ENCODE results near the gene NUP188. TPM values are rescaled to one million over a fixed set of nuclear protein-coding genes. Genes with fewer than 3 reads are reported as not detected.
"Not testable (repeated sequence)": the region's sequence is repeated elsewhere in the genome, so short reads cannot be mapped to it uniquely, and the experiment has no call there.

The NUP188 gene
- total RNA-seq, 1 donor, result 59.2 TPM

DNA sequence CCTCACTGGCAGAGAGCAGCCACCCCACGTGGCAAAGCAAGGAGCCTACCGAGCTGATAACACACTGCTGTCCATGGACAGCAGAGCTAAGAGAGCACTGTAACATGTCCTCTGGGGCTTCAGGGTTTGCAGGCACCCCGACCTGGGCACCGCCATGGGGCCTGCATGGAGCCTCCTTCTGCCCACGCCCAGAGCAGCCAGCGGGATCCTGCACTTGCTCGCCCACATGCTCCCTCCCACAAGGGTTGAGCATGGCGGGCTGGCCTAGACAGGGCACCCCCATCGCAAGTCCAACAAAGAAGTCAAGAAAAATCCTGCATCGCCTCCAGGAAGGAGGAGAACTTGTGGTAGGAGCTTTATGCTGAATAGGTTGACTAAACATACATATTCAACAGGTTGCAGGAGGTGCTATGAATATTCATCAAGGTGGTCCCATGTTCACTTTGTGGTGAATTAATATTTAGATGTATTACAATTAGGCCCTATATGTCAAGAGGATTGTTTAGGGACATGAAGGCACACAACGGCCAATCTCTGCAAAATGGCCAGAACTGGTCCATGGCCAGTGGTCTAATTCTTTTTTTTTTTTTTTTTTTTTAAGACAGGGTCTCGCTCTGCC is 85.2 kb downstream of the NUP188 start:
- TF ChIP-seq, protein P1, sequence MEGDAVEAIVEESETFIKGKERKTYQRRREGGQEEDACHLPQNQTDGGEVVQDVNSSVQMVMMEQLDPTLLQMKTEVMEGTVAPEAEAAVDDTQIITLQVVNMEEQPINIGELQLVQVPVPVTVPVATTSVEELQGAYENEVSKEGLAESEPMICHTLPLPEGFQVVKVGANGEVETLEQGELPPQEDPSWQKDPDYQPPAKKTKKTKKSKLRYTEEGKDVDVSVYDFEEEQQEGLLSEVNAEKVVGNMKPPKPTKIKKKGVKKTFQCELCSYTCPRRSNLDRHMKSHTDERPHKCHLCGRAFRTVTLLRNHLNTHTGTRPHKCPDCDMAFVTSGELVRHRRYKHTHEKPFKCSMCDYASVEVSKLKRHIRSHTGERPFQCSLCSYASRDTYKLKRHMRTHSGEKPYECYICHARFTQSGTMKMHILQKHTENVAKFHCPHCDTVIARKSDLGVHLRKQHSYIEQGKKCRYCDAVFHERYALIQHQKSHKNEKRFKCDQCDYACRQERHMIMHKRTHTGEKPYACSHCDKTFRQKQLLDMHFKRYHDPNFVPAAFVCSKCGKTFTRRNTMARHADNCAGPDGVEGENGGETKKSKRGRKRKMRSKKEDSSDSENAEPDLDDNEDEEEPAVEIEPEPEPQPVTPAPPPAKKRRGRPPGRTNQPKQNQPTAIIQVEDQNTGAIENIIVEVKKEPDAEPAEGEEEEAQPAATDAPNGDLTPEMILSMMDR (IDR thresholded peaks at IDR 0.05; ENCODE audit: insufficient read depth, low read depth, low read length), result no peak

DNA sequence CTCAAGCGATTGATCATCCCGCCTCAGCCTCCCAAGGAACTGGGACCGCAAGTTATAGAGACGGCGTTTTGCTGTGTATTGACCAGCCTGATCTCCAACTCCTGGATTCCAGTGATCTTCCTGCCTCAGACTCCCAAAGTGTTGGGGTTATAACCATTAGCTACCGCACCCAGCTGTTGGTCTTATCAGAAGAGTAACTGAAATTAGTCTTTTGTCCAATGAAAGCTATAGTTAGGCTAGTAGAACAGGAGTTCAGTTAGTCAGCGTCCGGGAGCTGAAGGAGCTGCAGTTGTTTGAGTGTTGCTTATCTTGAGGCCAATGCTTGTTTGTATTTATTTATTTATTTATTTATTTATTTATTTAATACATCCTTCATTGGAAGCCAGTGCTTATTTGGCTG is 85.7 kb downstream of the NUP188 start:
- no peak overlapping the region for H3K4me3 ChIP-seq (ENCODE audit: low read depth, low read length)
- TF ChIP-seq, protein P1 (IDR thresholded peaks at IDR 0.05; ENCODE audit: insufficient read depth, low read depth, low read length), result no peak
- no peak for DNase-seq (ENCODE audit: low read depth)

More for the DNA sequence above, 85.2 kb downstream of the NUP188 start:
- DNase-seq (ENCODE audit: low read depth), result no peak
- no peak overlapping the region for H3K4me3 ChIP-seq (ENCODE audit: low read depth, low read length)

DNA sequence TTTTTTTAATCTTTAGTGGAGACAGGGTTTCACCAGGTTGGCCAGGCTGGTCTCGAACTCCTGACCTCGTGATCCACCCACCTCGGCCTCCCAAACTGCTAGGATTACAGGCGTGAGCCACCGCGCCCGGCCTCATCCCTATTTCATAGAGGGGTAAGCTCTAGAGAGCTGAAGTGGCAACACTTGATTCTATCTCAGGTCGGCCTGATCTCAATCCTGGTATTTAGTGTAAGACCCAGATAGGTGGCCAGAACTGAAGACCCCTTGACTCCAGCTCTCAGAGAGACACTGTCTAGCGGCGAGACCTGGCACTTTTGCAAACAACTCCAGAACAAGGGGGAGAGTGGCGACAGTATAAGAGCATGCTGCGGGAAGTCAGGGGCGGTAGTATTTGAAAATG is 88.3 kb downstream of the NUP188 start:
- peak overlapping the region; percentile 49 for H3K4me3 ChIP-seq (ENCODE audit: low read depth, low read length)
- DNase-seq (ENCODE audit: low read depth), result not testable (repeated sequence)

DNA sequence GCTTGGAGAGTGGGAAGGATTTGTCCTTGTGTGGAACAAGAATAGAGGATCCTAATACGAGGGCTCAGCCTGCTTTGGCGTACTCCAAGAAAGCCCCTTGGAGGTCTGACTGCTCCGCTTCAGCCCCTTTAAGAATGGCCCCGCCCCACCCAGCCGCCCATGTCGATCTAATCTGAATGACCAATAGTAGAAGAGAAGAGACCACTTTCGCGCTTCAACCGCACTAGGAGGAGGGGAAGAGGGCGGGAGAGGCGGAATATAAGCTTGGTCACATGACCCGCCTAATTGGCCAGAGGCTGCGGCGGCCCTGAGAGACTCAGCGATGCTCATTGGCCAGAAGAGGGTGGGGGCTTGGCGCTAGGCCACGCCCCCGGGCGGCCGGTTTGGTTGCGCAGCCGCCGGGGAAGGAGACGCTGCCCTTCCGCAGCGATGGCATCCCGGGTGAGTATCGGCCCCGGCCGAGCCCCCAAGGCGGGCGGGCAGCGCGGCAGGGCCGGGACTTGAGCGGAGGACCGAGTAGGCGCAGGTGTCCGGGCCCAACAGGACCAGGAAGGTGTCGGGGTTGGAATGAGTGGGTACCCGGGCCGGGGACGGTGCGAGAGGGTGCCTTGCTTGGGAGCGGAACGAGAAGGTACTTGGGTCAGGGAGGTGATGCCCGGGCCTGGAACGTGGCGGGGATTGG is 88.9 kb downstream of the NUP188 start, which contains the start of gene MIGA2:
Gene MIGA2 (plus strand): TSS at position 386 of the 682 bp plus-strand sequence. CDS start 3,969 bp downstream, outside the sequence.
- peak; percentile 99 for DNase-seq (ENCODE audit: low read depth)
- TF ChIP-seq, protein P1 (IDR thresholded peaks at IDR 0.05; ENCODE audit: insufficient read depth, low read depth, low read length), result no peak
- H3K4me3 ChIP-seq (ENCODE audit: low read depth, low read length), result peak within 1 kb of the TSS; percentile 99

DNA sequence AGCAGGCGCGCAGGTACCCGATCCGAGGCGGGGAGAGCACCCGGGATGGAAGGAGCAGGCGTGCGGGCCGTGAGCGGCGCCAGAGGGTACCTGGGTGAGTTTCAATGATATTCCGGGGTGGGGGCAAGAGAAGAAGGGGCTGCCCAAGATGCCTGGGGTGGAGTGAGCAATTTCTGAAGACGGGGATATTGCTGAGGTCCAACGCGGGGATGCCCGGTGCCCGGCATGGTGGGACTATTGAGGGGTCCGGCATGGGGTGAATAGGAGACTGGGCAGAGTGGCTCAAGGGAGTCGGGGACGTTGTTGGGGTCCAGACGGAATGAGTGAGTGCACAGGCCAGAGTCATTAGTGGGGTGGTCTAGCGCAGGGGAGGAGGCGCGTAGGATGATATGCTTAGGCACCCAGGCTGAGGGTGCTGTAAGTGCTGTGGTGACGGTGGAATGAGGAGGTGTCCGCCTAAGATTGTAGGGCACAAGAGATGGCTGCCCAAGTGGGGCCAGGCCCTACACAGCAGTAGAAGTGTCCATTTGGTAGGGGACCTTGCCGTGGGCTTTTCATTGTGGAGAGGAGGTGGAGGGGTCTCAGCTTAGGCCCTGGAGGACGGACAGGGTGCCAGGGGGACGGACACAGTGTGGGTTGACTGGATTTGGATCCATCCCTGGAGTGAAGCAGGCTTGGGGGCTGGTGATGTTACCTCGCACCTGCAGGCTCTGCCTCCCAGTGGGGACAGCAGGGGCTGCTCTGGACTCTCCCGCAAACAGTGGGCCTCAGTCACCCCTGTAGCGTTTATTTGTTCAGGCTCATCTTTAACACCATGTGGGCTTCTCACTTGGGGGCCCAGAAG is 89.6 kb downstream of the NUP188 start:
- TF ChIP-seq, protein P1 (IDR thresholded peaks at IDR 0.05; ENCODE audit: insufficient read depth, low read depth, low read length), result no peak
- peak overlapping the region; percentile 99 for H3K4me3 ChIP-seq (ENCODE audit: low read depth, low read length)
- DNase-seq (ENCODE audit: low read depth), result no peak

DNA sequence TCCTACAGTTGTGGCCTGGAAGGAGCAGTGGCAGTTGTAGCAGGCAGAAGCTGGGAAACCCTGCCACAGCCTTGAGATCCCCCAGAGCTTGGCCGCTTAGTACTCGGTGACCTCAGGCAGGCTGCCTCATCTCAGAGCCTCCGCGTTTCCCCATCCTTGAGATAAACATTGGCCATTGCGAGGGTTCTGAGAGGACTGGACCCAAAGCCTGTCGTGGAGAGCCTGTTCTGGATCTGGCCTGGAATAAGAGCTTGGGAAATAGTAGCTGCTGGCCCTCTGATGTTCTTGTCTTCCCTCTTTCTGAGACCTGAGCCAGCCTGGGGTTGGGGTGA is 90.2 kb downstream of the NUP188 start:
- TF ChIP-seq, protein P1 (IDR thresholded peaks at IDR 0.05; ENCODE audit: insufficient read depth, low read depth, low read length), result no peak
- H3K4me3 ChIP-seq (ENCODE audit: low read depth, low read length), result peak overlapping the region; percentile 99
- DNase-seq (ENCODE audit: low read depth), result no peak
